Activated naive CD4-positive, alpha-beta T cell treated with anti-CD3 and anti-CD28 coated beads, Interleukin-2, amount 50 U/mL, for 72 hours (primary cell): ENCODE results near the gene ERC1. TPM values are rescaled to one million over a fixed set of nuclear protein-coding genes. Genes with fewer than 3 reads are reported as not detected.
"Not testable (repeated sequence)": the region's sequence is repeated elsewhere in the genome, so short reads cannot be mapped to it uniquely, and the experiment has no call there.

Experiments
- ATAC-seq, 2 donors: fragments of 150-1000 bp; cut with Tn5 transposase; 2 replicates each; pipeline ENCODE4 v1.10.0; 2021; ENCODE audit warnings: mild to moderate bottlenecking in 2 of 2, moderate library complexity in 2 of 2
- DNase-seq, 2 donors: peaks; one replicate each; pipeline ENCODE4 v3.0.0; 2021 to 2022; ENCODE audit warnings: low spot score in 2 of 2
- H3K27ac Mint-ChIP-seq, 2 donors: one replicate each; pipeline ENCODE4 v1.8.0; 2022; ENCODE audit warnings: mild to moderate bottlenecking in 2 of 2, mixed read lengths in 2 of 2
- H3K36me3 Mint-ChIP-seq, 2 donors: one replicate each; pipeline ENCODE4 v1.8.0; 2022; ENCODE audit warnings: mixed read lengths in 2 of 2
- H3K9me3 Mint-ChIP-seq, 2 donors: one replicate each; pipeline ENCODE4 v1.8.0; 2022; ENCODE audit warnings: mixed read lengths in 2 of 2
- total RNA-seq, 2 donors: library from RNA; stranded (reverse); gene quantifications; one replicate each; pipeline ENCODE4 v1.2.3, GENCODE V29; 2022

The ERC1 gene
- total RNA-seq, 2 donors from 2014 or later, result 22.5 to 40.9 TPM

- Mint-ChIP-seq H3K36me3 (peaks cover 8 to 24% of the 10 kb centered on the region in 2 donors), H3K27ac (no peak overlapping the region), H3K9me3 (no peaks in the 10 kb centered on the region)
- DNase-seq, result no peak
- ATAC-seq, result no peak
Observed at GRCh38 chr12:1310653-1311052, 319.6 kb downstream of the ERC1 start.

DNA sequence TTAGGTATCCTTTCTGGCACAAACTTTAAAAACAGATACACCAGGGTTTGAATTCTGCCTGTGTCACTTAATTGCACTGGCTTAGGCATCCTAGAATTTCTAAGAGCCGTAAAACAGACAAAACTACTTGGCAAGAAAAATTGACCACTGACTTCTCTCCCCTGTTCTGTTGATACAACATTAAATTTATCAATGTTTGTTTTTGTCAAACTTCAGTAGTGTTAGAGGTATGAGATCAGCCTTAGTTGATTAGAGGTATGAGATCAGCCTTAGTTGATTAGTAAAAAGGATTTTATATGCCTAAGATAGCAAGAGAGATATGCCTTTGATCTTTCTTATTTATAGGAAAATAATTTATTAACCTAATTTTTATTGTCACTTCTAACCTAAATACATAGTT lies 320.1 kb downstream of the ERC1 start:
- ATAC-seq (no peak), DNase-seq (no peak)
- Mint-ChIP-seq H3K36me3 (peaks cover 8 to 26% of the 10 kb centered on the region in 2 donors), H3K9me3 (no peaks in the 10 kb centered on the region), H3K27ac (no peak overlapping the region)

DNA sequence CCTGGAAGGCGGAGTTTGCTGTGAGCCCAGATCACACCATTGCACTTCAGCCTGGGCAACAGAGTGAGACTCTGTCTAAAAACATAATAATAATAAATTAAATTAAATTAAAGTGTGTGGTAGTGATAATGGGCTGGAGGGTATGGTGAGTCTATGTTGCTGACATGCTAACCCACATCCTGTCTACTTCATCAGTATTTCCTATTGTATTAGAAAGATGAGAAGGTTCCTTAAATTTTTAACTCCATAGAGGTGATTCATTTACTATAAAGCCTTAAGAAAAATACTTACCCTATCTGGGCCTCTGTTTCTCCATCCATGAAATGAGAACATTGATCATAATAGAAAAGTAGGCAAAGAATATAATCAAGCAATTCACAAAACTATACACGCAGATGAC lies 322.9 kb downstream of the ERC1 start:
- ATAC-seq, result no peak
- Mint-ChIP-seq H3K36me3 (peaks cover 8 to 26% of the 10 kb centered on the region in 2 donors), H3K27ac (no peak overlapping the region), H3K9me3 (no peaks in the 10 kb centered on the region)
- no peak for DNase-seq

DNA sequence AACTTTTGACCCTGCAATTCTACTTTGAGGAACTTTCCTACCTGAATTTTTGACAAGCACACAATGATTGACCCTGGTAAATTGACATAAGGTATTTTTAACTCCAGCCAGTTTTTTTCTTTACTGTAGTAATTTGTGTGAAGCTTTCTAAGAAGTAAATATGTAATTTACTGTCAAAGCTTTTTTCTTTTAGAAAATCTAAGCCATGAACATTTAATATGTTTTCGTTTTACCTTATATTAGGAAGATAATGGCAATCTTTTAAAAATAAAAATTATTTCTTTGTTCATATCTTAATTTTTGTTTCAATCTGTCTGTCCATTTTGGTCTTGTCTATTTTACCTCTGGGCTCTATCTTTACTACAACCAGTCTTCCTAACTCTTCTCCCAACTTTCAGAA lies 323.5 kb downstream of the ERC1 start:
- Mint-ChIP-seq H3K9me3 (no peaks in the 10 kb centered on the region), H3K27ac (no peak overlapping the region), H3K36me3 (peaks cover 8 to 26% of the 10 kb centered on the region in 2 donors)
- DNase-seq (no peak), ATAC-seq (no peak)

DNA sequence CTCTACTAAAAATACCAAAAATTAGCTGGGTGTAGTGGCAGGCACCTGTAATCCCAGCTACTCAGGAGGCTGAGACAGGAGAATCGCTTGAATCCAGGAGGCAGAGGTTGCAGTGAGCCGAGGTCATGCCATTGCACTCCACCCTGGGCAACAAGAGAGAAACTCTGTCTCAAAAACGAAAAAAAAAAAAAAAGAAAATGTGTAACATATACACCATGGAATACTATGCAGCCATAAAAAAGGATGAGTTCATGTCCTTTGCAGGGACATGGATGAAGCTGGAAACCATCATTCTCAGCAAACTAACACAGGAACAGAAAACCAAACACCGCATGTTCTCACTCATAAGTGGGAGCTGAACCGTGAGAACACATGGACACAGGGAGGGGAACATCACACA lies 326.0 kb downstream of the ERC1 start:
- not testable (repeated sequence) for H3K9me3 Mint-ChIP-seq, ATAC-seq, DNase-seq, H3K27ac Mint-ChIP-seq
- peaks cover 8 to 26% of the 10 kb centered on the region in 2 donors for H3K36me3 Mint-ChIP-seq

DNA sequence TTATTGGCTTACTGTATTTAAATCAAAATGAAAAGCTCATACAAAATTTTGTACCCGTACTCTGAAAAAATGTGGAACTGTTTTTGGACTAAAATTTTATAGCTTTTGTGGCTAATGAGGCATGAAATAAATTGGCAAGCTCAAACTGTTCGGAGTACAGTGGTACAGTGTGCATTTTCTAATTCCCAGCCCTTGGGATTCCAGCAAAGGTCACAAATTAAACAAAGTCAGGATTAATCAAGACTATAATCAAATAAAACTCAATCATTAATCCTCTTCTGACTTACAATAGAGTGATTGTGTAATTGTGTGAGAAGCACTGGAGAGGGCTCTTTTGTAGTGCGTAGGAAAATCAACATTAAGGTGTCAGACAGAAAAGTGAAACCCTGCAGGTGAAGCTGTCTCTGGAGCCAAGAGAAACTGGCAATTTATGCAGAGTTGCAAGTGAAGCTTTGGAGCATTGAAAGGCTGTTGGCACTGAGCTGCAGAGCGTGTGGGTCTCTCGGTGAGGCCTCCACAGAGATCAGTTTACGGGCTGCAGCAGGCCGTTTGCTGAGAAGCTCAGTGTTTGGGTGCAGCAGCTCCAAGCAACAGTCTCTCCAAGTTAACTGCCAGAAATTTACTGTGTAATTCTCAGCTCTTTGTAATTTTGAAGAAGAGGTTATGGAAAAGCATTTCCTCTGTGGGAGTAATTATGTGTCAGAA lies 327.5 kb downstream of the ERC1 start:
- no peak for ATAC-seq
- Mint-ChIP-seq H3K36me3 (peaks cover 8 to 12% of the 10 kb centered on the region in 2 donors), H3K27ac (no peak overlapping the region), H3K9me3 (no peaks in the 10 kb centered on the region)
- DNase-seq, result no peak

- DNase-seq (no peak), ATAC-seq (no peak)
- Mint-ChIP-seq H3K36me3 (peaks cover 8 to 12% of the 10 kb centered on the region in 2 donors), H3K27ac (no peak overlapping the region), H3K9me3 (no peaks in the 10 kb centered on the region)
Observed at GRCh38 chr12:1319212-1319611, 328.2 kb downstream of the ERC1 start.

GRCh38 chr12:1320021-1320420 lies 329.0 kb downstream of the ERC1 start:
- no peaks in the 10 kb centered on the region for H3K9me3 Mint-ChIP-seq
- no peak for ATAC-seq
- H3K36me3 Mint-ChIP-seq, result peaks cover 6 to 7% of the 10 kb centered on the region in 2 donors
- no peak for DNase-seq
- no peak overlapping the region for H3K27ac Mint-ChIP-seq

DNA sequence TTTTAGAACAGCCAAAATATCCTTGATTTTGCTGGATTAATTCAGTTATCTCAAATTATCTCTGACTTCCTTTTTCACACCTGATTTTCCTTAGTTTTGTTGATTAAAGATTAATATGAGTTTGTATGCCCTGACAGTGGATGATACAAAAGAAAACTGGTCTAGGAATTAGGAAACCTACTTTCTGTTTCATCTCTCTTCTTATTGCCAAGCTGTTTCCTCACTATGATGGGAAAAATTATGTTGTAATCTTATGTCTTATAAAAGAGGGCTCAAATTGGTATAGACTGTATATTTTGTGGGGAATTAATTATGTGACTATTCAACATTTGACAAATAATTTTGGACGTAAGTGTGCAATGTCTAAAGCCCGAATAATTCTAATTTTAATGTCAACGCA lies 331.8 kb downstream of the ERC1 start:
- no peaks in the 10 kb centered on the region for H3K36me3 Mint-ChIP-seq
- no peak for ATAC-seq
- no peak for DNase-seq
- no peak overlapping the region for H3K27ac Mint-ChIP-seq
- no peaks in the 10 kb centered on the region for H3K9me3 Mint-ChIP-seq

GRCh38 chr12:1324099-1324498 lies 333.1 kb downstream of the ERC1 start:
- H3K36me3 Mint-ChIP-seq, result no peaks in the 10 kb centered on the region
- no peaks in the 10 kb centered on the region for H3K9me3 Mint-ChIP-seq
- DNase-seq (no peak), ATAC-seq (no peak)
- H3K27ac Mint-ChIP-seq, result no peak overlapping the region

- Mint-ChIP-seq H3K27ac (no peak overlapping the region), H3K36me3 (no peaks in the 10 kb centered on the region), H3K9me3 (no peaks in the 10 kb centered on the region)
- DNase-seq (no peak), ATAC-seq (no peak)
Observed at GRCh38 chr12:1324910-1325309, 333.9 kb downstream of the ERC1 start.

DNA sequence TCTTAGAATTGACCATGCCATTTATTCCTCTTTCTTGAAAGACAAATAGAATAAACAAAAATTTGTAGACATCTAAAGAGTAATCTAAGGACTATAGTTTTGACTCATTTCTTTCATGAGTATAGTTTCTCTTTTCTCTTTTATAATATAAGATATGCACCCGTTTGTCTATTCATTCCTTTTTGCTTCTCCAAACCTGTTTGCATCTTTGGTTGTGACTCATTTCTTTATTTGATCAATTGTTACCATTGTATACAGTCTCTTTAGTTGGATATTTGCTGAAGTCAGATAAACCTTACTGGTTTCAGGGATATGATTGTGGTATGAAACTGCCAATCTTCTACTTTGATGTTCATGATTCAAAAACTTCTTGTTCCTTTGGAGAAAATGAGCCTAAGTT lies 334.6 kb downstream of the ERC1 start:
- DNase-seq (no peak), ATAC-seq (peak; percentile 69 to 99)
- Mint-ChIP-seq H3K27ac (no peak overlapping the region), H3K36me3 (no peaks in the 10 kb centered on the region), H3K9me3 (no peaks in the 10 kb centered on the region)

DNA sequence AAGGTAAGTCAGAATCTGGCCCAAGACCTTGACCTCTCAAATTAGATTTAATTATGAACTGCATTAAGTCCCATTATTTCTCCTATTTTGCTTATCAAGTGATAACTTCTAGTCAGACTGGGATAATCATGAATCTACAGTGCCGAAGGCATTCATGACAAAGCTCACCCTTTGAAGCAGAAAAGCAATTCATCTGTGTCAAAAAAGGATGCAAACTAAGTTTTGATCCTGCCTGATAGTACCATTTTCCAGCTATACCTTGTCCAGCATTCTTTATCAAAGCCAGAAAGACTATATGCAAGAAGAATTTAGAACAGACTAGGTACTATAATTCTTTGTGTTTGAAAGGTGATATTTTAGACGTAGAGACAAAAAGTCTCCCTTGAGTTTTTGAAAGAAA lies 335.2 kb downstream of the ERC1 start:
- DNase-seq (no peak), ATAC-seq (no peak)
- H3K27ac Mint-ChIP-seq, result no peak overlapping the region
- no peaks in the 10 kb centered on the region for H3K36me3 Mint-ChIP-seq
- H3K9me3 Mint-ChIP-seq, result no peaks in the 10 kb centered on the region

DNA sequence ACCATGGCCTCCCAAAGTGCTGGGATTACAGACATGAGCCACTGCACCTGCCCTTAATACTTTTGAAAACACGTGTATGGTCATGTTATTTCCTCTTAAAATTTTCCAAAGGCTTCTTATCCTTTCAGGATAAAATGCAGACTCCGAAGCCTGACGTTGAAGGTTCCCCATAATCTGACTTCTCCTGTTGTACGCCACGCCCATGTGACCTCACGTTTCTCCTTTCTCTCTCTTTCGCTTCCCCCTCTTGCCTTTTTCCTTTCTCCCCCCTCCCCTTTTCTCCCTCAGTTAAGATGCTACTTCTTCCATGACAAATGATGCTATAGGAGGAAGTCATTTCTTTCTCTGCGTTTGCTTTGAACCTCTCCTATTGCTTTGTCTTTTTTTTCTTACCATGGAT lies 337.4 kb downstream of the ERC1 start:
- Mint-ChIP-seq H3K27ac (peak overlapping the region in 1 of 2 donors; percentile 24), H3K36me3 (no peaks in the 10 kb centered on the region), H3K9me3 (no peaks in the 10 kb centered on the region)
- DNase-seq (no peak), ATAC-seq (no peak)

GRCh38 chr12:1329784-1330476 lies 338.9 kb downstream of the ERC1 start:
- ATAC-seq (no peak), DNase-seq (no peak)
- Mint-ChIP-seq H3K36me3 (no peaks in the 10 kb centered on the region), H3K9me3 (no peaks in the 10 kb centered on the region), H3K27ac (no peak overlapping the region)

DNA sequence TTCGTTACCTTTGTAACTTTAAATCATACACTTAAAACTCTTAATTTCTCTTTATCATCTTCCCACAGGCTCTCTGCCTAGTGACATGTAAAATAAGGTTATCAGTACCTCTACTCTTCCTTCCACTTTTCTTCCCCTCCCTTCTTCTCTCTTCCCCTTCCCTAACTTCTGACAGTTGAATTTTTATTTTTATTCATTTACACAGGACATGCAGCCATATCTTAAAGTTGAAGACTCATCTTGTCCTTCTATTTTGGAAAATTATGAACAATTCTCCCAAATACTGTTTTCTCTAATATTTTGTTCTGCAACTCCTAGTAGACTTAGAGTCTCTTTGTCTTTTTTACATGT lies 339.4 kb downstream of the ERC1 start:
- no peak for ATAC-seq
- H3K9me3 Mint-ChIP-seq, result no peaks in the 10 kb centered on the region
- no peaks in the 10 kb centered on the region for H3K36me3 Mint-ChIP-seq
- no peak overlapping the region for H3K27ac Mint-ChIP-seq
- DNase-seq, result no peak

DNA sequence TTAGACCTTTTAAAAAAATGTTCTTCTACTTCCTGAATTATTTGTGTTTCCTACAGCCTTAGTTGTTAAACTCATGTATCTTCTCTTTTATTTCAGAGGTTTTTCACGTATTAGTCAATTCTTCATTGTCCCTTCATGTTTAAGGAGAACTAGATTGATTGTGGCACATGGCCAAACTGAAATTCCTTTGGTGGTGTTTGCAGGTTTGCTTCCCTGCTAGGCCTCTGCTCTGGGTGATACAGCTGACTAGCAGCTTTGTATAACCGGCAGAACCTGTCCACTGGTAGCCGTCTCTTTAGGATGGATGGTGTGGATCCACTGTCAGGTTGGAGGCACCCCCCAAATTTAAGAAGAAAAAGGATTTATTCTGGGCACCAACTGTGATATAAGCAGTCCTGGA lies 341.3 kb downstream of the ERC1 start:
- Mint-ChIP-seq H3K36me3 (no peaks in the 10 kb centered on the region), H3K27ac (no peak overlapping the region), H3K9me3 (no peaks in the 10 kb centered on the region)
- DNase-seq (no peak), ATAC-seq (no peak)

- Mint-ChIP-seq H3K36me3 (peaks cover 0 to 4% of the 10 kb centered on the region in 2 donors), H3K9me3 (no peaks in the 10 kb centered on the region), H3K27ac (no peak overlapping the region)
- ATAC-seq (no peak), DNase-seq (no peak)
Observed at GRCh38 chr12:1338483-1339177, 347.6 kb downstream of the ERC1 start.
